ENCODE measurements around the gene PPP1R3G.

The PPP1R3G gene

DNA sequence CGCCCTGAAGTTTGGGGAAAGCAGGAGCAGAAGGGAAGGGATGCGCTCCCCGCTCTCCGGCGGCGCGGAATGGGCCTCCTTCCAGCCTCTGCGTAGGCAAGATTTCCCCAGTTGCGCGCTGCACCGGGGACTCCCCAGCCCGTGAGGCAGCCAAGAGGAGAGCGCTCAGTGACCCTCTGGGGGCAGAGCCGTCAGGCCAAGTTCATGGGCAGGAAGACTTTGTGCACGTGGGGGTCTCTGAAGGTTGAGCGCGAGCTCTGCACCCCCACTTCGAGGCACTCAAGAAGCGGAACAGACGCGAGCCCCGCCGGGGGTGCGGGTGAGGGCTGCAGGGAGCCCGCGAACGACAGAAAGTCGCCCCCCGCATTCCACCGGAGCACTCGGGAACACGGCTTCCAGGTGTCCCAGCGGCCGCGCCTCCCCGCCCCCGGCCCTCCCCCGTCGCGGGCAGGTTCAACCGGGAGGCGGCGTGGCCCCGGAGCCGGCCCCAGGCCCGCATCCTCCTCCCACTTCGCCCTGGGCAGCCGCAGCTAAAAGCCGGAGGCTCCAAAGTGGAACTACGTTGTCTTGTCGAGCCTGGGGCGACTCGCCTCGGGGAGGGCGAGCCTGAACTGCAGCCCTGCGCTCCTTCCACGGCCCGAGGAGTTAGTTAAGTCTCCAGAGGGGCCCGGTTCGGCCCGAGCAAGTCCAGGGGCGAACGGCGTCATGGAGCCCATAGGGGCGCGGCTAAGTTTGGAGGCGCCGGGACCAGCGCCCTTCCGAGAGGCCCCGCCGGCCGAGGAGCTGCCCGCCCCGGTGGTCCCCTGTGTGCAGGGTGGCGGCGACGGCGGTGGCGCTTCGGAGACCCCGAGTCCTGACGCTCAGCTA lies at the start of gene PPP1R3G:
Gene PPP1R3G, plus strand, starts transcription at position 561 of the 867 bp plus-strand sequence. Its CDS starts 145 bp downstream, at position 706.
- ChIA-PET POLR2A (interaction anchor here (1.3 kb wide), 1 partner anchor 143 kb away, joined by 3 read pairs; no protein-coding TSS in a partner anchor), CTCF (interaction anchor here (0.6 to 1.5 kb wide), 4 partner anchors 28 to 58 kb away, joined by 3 to 4 read pairs (median 3); no protein-coding TSS in a partner anchor)
- TF ChIP-seq, protein P1, sequence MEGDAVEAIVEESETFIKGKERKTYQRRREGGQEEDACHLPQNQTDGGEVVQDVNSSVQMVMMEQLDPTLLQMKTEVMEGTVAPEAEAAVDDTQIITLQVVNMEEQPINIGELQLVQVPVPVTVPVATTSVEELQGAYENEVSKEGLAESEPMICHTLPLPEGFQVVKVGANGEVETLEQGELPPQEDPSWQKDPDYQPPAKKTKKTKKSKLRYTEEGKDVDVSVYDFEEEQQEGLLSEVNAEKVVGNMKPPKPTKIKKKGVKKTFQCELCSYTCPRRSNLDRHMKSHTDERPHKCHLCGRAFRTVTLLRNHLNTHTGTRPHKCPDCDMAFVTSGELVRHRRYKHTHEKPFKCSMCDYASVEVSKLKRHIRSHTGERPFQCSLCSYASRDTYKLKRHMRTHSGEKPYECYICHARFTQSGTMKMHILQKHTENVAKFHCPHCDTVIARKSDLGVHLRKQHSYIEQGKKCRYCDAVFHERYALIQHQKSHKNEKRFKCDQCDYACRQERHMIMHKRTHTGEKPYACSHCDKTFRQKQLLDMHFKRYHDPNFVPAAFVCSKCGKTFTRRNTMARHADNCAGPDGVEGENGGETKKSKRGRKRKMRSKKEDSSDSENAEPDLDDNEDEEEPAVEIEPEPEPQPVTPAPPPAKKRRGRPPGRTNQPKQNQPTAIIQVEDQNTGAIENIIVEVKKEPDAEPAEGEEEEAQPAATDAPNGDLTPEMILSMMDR (IDR thresholded peaks at IDR 0.05; ENCODE audit: insufficient read depth, low read length, missing control alignments): no peak
- H3K4me3 ChIP-seq (ENCODE audit: low read depth, low read length): peak within 1 kb of the TSS; percentile 44
- DNase-seq (ENCODE audit: low read depth, low spot score): peak; percentile 17

DNA sequence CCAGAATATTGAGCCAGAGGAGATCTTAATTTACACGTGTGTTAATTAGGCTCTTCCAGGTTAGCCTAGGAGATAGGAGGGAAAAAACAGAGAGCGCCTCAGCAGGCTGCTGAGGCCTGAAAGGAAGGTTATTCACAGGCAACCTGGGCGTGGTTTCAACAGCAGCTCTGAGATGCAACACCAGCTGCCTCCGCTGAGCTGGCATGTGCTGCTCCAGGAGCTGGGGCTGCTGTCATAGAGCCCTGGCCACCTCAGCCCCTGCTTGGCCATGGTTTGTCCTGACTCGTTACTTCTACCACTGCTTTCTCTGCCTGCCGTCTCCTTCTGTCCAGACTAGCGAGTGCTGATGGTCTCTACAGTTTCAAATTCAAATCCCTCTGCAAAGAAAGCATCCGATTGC lies 48.9 kb upstream of the PPP1R3G start:
- TF ChIP-seq, protein P1 (IDR thresholded peaks at IDR 0.05; ENCODE audit: insufficient read depth, low read length, missing control alignments): no peak
- no peak overlapping the region for H3K4me3 ChIP-seq (ENCODE audit: low read depth, low read length)
- ChIA-PET CTCF (interaction anchor here (0.7 to 2.0 kb wide), 5 partner anchors 8 to 107 kb away, joined by 3 to 7 read pairs (median 4); partner anchors contain the start of gene RPP40), POLR2A (no interaction called here)
- no peak for DNase-seq (ENCODE audit: low read depth, low spot score)

DNA sequence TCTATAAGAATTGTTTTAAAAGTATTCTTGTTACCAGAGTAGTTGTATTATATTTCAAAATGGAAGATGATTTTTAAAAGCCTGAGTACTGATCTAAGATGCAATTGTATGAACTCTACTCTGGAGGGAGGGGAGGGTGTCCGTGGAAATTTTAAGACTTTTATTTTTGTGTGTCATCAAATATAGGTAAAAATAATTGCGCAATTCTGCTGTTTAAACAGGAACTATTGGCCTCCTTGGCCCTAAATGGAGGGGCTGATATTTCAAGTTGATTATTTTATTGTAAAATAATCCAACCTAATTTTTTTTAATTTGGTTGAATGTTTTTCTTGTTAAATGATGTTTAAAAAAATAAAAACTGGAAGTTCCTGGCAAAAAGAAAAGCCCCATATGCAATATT lies 43.2 kb upstream of the PPP1R3G start:
- ChIA-PET CTCF (interaction anchor here (3.8 kb wide), 1 partner anchor 12 kb away, joined by 32 read pairs; no protein-coding TSS in a partner anchor), POLR2A (no interaction called here)
- TF ChIP-seq, protein P1 (IDR thresholded peaks at IDR 0.05; ENCODE audit: insufficient read depth, low read length, missing control alignments): no peak
- H3K4me3 ChIP-seq (ENCODE audit: low read depth, low read length): no peak overlapping the region
- no peak for DNase-seq (ENCODE audit: low read depth, low spot score)

DNA sequence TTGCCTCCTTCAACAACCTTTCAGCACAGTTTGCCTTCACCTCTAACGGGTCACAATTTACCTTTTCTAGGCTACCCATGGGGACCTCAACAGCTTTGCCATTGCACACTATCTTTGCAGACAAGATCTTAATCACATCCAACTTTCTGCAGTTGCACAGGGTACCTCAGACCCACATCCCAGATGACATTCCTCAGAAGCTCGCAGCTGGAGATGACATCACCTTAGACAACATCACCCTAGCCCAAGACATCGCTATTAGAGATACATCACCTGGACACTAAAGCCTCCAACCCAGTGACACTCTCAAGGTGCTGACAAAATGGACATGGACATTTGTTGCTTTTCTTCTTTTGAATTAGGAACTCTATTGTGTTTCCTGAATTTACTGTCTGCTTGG lies 42.7 kb upstream of the PPP1R3G start:
- POLR2A ChIA-PET: no interaction called here
- DNase-seq (ENCODE audit: low read depth, low spot score): no peak
- TF ChIP-seq, protein P1 (IDR thresholded peaks at IDR 0.05; ENCODE audit: insufficient read depth, low read length, missing control alignments): no peak
- CTCF ChIA-PET: no interaction called here
- no peak overlapping the region for H3K4me3 ChIP-seq (ENCODE audit: low read depth, low read length)

DNA sequence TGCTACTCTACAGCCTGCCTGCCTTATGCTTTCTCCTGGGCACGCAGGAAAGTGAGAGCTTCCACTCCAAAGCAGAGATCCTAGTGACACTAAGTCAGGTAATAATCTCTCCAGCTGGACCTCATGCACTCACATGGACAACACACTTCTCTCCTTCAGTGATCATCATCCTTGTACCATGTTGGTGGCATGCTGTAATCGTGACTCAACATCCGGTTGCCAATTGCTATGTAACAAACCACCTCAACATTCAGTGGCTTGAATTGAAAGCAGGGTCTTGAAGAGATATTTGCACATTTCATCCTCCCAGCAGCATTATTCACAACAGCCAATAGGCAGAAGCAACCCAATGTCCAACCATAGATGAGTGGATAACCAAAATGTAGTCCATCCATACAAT lies 40.3 kb upstream of the PPP1R3G start:
- no peak for DNase-seq (ENCODE audit: low read depth, low spot score)
- ChIA-PET CTCF (interaction anchor here (0.8 to 3.5 kb wide), 3 partner anchors 9 to 14 kb away, joined by 5 to 18 read pairs (median 7); no protein-coding TSS in a partner anchor), POLR2A (no interaction called here)
- no peak overlapping the region for H3K4me3 ChIP-seq (ENCODE audit: low read depth, low read length)
- TF ChIP-seq, protein P1 (IDR thresholded peaks at IDR 0.05; ENCODE audit: insufficient read depth, low read length, missing control alignments): no peak

DNA sequence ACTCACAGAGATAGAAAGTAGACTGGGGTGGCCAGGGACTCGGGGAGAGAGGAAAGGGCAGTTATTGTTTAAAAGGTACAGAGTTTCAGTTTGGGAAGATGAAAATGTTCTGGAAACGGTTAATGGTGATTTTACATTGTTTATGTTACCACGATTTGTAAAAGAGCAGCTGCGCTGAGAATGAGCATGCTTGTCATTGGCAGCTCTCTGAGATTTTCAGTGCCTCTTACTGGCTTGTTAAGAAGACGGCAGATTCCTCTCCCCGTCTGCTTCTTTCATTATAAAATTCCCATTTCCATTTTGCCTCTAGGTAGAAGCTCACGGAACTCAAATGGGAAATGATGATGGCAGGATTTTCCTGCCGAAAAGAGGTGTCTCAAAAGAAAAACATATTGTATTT lies 39.7 kb upstream of the PPP1R3G start:
- TF ChIP-seq, protein P1 (IDR thresholded peaks at IDR 0.05; ENCODE audit: insufficient read depth, low read length, missing control alignments): no peak
- POLR2A ChIA-PET: no interaction called here
- H3K4me3 ChIP-seq (ENCODE audit: low read depth, low read length): no peak overlapping the region
- no peak for DNase-seq (ENCODE audit: low read depth, low spot score)
- CTCF ChIA-PET: interaction anchor here (1.5 to 3.5 kb wide), 2 partner anchors 9 to 14 kb away, joined by 7 to 18 read pairs; no protein-coding TSS in a partner anchor
